Sciatic nerve (tissue), 2 donors: ENCODE data around the gene PRDM16. TPM values are rescaled to one million over a fixed set of nuclear protein-coding genes. Genes with fewer than 3 reads are reported as not detected.

Experiments
- ATAC-seq: fragments of 200-7000 bp; cut with Tn5 transposase; one replicate; pipeline ENCODE4 v1.9.1; 2020; ENCODE audit warnings: mild to moderate bottlenecking, moderate library complexity
- DNase-seq: peaks from one replicate; pipeline ENCODE4 v3.0.0-alpha.2; 2020; ENCODE audit warnings: low spot score
- intact Hi-C: fragments of 100-400 bp; cut with DNase I; formaldehyde crosslinking; loops from one replicate; pipeline ENCODE4 v1.14.2; 2022
- total RNA-seq: library from RNA; stranded (reverse); fragmentation: NEBNext Ultra II Directional; extraction: Animal tissue kit (Norgen Biotek cat#: 25700); gene quantifications from one replicate; pipeline ENCODE4 v1.2.1, GENCODE V29; 2021
- donor health status: DM: no; HTN: no; CAD: no.
- donor health status: DM: no; HTN: no; CAD: no.

PRDM16 gene
- total RNA-seq, 1 donor from 2014 or later, result 31.3 TPM

DNA sequence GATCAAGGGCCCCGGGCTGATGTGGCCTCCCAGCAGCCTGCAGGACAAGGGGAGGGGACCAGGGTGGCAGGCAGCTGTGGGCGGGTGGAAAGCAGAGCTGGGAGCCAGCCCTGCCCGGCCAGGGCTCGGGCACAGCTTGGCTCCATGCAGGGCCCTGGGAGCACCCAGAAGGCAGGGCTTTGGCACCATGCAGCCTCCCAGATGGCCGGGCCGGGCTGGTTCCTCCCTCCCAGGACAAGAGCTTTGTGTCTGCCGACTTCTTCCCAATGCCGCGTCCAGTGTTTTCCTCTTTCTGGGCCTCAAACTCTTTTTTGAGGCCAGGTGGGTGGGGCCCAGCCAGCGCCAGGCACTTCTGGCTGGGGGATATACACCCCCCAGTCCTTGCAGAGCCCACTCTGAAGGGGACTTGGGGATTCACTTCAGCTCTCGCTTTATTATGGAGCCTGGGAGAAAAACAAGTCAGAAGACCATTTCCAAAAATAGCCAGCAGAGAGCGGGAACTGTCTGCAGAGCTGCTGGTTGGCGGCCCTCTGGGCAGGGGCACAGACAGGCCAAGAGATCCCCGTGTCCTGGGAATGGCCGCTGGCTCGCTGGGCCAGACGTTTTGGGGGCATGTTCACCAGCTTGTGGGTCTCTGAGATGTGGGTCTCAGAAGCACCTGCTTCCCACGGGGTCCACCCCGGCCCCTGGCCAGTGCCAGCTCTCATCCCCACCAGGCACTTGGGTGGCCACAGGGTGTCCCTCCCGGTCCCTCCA is 281.7 kb downstream of the PRDM16 start:
- ATAC-seq (peak; percentile 60), DNase-seq (peak; percentile 74)
- intact Hi-C loops, result no loop called here

- no peak for DNase-seq
- intact Hi-C loops, result no loop called here
- no peak for ATAC-seq
Observed at GRCh38 chr1:3351449-3352298, 282.7 kb downstream of the PRDM16 start.

DNA sequence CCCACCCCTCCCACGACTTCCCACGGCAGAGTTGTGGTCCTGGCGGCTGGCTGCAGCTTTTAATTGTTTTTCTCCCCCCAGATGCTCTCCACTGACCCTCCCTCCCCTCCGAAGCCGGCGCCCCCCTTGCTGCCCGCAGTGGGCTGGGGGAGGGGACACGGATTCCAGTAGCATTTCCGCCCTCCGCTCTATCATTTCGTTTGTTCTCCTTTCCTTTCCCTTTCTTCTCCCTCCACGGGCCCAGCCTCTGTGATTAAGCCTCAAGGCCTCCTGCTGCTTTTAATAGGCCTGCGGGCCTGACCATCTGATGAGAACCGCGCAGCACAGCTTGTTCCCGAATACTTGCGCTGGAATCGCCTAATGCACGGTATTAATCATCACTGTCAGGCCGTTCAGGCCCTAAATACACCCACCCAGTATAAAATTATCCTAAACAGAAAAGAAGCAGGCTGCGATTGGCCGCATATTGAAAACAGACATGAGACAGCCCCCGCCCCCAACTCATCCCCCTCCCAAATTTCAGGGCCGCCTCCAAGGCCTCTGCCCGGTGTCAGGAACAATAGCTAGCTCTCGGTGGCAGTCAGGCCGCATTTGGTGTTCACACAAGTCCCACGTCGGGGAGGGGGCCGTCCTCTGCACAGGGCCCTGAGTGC is 283.4 kb downstream of the PRDM16 start:
- intact Hi-C loops, result no loop called here
- DNase-seq (no peak), ATAC-seq (peak; percentile 48)

DNA sequence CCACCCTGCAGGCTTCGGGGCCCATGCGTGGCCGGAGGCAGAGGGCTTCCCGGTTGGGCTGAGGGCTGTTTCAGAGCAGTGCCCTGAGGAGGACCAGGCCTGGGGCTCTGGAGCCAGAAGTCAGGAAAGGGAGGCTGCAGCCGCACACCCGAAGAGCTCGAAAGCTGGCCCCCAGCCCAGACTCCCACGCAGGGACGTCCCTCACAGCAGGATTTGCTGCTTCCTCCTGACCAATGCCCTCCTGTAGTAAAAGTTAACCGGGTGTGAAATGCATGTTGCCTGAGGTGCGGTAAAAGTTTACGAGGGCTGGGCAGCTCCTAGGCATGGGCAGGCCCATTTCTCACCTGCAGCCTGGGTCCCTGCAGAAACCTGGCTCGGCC is 283.9 kb downstream of the PRDM16 start:
- peak; percentile 79 for DNase-seq
- ATAC-seq, result peak; percentile 23
- intact Hi-C loops, result no loop called here

DNA sequence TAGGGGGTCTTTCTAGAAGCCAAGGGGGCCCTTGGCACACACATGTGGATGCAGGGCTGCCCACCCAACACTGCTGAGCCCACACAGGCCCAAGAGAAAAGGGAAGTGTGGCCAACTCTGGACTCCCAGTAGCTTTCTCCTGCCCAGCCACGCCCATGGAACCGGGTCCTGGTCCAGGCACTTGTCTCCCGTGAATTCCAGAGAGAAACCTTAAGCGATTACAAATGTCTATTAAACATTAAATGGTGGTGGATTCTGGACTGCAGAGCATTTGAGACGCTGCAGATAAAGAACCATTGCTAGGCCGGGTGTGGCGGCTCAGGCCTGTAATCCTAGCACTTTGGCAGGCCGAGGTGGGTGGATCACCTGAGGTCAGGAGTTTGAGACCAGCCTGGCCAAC is 284.9 kb downstream of the PRDM16 start:
- DNase-seq, result no peak
- no peak for ATAC-seq
- intact Hi-C loops, result no loop called here

DNA sequence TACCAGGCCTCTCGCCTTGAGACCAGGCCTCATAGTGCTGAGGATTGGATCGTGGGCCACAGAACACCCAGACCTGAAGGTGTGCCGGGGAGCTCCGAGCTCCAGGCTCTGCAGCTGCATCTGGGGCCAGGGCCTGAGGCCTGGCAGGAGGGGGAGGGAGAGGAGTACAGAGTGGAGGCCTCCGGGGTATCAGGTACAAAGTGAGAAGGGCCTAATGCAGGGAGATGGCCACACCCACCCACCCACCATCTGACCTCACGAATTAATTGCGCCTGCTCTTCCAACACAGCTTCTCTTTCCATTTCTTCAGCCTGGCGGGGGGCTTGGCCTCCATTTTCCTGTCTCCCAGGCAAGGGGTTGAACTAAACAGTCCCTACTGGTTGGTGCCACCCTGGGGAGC is 286.1 kb downstream of the PRDM16 start:
- no peak for DNase-seq
- intact Hi-C loops, result no loop called here
- no peak for ATAC-seq

DNA sequence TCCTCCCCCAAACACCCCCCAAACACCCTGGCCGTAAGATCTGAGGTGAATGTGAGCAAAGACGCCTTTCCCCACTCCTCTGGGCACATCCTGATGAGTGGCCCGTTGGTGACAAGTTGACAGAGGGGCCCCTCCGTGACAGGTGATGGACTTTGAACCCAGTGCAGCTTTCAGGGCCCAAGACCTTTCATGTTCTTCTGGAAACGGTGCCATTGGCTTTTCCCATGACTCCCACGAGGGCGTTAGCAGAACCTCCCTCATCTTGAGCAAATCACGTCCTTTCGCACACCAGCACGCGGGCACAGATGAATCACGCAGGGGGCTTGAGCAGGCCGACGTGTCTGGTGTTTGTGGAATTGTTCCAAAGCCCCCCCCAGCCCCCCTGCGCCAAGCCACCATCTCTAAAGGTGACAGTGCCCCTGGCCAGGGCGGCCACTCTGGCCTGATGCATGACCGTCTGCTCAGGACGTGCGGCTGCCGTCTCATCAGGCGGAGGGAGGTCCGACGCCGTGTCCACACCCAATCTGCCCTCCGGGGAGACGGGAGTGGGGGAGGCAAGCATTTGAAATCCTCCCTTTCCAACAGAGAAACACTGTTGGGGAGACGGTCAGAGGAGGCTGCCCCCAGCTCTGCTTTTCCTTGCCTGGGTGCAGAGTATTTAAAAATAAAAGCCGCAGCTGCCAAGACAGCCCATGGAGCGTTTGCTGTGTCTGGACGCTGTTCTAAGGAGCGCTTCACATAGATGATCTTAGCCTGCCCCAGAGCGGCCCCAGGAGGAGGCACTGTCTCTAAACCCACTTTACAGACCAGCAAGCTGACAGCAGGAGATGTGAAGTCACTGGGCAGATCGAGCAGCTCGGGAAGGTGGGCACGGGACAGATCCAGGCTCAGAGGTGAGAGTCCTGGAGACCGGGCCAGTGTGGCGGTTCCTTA is 287.2 kb downstream of the PRDM16 start:
- intact Hi-C loops, result no loop called here
- ATAC-seq (no peak), DNase-seq (no peak)

DNA sequence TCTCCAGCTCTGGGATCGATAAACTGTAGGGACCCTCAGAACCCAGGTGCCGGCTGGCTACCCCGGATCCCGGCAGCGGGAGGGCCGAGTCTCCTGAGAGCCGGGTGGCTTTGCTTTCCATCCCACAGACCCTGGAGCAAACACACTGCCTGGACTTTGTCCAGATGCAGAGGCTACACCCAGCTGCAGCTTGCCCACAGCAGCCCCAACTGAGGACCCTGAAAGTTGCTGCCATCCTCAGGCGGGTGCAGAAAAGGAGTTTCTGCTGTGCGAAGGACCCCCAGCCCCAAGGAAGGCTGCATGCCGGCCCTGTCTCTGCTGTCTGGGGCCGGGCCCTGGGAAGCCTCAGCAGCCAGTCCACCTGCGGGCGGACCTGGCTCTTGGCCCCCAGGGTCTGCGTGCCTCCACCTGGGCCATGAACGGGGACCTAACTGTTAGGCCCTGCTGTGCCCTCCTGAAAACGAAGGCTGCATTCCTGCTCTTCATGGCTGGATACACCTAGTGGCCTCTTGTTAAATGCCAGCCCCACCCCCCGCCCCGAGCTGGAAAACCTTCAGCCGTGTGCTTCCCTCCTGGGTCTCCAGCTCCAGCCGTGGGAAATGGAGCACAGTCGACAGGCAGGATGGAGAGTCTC is 287.9 kb downstream of the PRDM16 start:
- intact Hi-C loops, result no loop called here

DNA sequence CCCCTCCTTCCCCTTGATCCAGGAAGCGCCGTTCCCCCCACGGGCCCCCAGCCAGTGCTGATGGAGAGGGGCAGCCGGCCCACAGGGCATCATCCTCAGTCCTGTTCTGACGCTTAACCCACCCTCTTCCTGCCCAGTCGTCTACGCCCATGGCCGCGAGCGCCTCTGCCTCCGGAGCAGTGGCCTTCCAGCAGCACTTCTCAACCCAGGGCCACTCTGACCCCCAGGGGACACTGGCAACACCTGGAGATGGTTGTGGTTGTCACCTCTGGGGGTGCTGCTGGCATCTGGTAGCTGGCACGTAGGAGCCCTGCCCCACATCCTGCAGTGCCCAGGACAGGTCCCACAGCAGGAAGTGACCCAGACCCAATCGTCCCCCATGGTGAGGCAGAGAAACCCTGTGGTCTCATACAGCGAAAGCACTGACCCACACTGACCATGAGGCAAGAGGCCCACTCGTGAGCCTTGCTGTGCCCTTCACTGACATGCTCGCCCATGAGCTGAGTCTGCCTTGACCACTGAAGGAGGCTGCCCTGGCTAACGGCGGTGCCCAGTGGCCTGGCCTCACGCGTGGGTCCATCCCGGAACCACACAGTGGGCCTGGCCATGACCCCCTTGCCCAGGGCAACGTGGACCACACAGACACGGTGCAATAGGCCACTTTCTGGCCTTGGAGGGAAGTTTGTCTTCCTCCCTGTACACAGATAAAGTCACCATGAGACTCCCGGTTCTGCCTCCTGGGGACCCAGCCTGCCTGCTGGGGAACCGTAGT is 288.7 kb downstream of the PRDM16 start:
- intact Hi-C loops, result no loop called here

More for the DNA sequence above, 287.9 kb downstream of the PRDM16 start:
- no peak for DNase-seq
- no peak for ATAC-seq

GRCh38 chr1:3359351-3359750 is 290.3 kb downstream of the PRDM16 start:
- DNase-seq (no peak), ATAC-seq (no peak)
- intact Hi-C loops, result no loop called here

More for the DNA sequence above, 288.7 kb downstream of the PRDM16 start:
- no peak for ATAC-seq
- DNase-seq, result no peak

GRCh38 chr1:3359756-3360440 is 290.9 kb downstream of the PRDM16 start:
- ATAC-seq, result no peak
- intact Hi-C loops, result no loop called here
- DNase-seq, result no peak

DNA sequence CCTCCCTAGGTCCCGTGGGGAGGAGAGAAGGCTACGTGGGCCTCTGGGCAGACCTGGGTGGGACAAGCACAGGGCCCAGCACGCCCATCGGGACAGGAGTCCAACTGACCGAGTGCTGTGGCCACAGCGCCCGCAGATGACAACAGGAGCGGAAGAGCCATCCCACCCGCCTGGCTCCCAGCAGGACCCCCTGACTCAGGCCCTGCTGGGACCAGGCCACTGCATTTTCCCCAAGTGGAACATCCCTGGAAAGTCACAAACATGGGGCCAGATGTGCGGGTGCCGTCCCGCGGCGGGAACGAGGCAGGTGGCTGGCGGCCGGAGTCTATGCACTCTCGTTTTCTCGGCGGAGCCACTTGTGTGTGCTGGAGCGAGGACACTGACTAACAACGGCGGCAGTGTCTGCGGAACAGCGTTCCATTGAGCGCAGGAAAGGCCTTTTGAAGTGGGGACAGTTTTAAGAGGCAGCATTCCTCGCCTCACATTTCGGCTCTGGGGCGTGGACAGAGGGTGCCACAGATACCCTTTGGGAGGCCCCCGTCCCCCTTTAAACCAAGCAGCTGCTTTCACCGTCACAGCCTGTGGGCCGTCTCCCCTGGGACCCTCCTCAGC is 291.7 kb downstream of the PRDM16 start:
- ATAC-seq (no peak), DNase-seq (no peak)
- intact Hi-C loops, result no loop called here

DNA sequence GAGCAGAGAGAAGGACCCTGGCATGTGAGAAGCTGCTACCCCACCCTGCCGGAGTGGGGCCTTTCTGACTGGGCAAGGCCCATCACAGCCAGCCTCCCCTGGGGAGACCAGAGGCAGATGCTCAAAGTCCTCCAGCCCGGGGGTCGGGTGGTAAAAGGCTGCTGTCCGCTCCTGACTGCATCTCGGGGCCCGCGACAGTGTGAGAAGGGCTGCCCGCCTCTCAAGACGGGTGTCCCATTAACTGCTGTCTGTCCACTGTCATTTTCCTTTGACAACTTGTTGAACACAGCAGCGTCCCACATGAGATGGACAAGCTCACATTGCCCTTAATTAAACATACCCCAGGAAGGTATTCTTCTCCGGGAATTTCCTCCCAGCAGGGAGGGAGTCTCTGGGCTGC is 294.0 kb downstream of the PRDM16 start:
- ATAC-seq (no peak), DNase-seq (no peak)
- intact Hi-C loops, result no loop called here

DNA sequence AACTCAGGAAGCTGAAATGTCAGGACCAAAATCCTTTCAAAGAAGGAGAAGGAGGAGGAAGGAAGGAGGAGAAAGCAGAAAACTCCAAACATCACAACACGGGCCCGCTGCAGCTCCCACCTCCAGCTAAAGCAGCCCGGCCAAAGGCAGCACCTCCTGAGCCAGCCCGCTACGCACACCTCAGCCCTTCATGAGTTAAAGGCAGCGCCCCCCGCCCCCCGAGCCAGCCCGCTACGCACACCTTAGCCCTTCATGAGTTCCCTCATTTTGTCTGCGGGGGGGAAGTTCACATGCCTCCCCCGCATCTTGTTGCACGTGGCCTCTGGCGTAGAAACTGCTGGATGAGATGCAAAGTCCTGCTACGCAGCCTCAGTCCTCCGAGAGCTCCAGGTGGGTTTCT is 294.8 kb downstream of the PRDM16 start:
- intact Hi-C loops, result no loop called here
- DNase-seq, result no peak

GRCh38 chr1:3364551-3364950 is 295.5 kb downstream of the PRDM16 start:
- ATAC-seq, result no peak

More for the DNA sequence above, 294.8 kb downstream of the PRDM16 start:
- no peak for ATAC-seq

DNA sequence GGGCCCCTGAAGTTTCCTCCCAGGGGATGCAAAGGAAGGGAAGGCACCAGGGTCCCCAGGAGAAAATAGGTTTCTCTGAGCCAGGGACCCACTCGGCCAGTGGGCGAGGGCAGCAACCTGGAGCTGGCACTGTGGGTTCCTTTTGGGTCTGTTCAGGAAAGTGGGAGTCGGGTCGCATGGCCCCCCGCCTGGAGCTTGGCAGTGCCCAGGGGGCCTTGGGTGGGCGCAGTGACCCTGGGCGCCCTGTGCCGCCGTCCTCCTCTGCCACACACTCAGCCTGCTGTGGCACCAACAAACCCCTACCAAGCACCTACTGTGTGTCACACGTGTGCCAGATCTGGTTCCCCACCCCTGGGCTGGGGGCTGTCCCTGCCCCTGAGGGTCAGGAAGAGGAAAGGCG is 296.0 kb downstream of the PRDM16 start:
- DNase-seq, result no peak
- no peak for ATAC-seq
- intact Hi-C loops, result no loop called here

More at GRCh38 chr1:3364551-3364950, 295.5 kb downstream of the PRDM16 start:
- no peak for DNase-seq
- intact Hi-C loops, result no loop called here
